Stimulated activated naive B cell treated with anti-CD40 and anti-IgM and Interleukin-4, amounts not matched to agents 10 μg/mL and 1 μg/mL and 100 μg/mL, for 72 hours (primary cell): Measurements from ENCODE around the gene KRT75.
A peak's percentile ranks its signal among the peaks of the same experiment; 100 is the strongest.

Experiments
- ATAC-seq, 2 donors: fragments of 150-1000 bp; cut with Tn5 transposase; replicated peaks; 2 replicates each; pipeline ENCODE4 v1.10.0; 2021; ENCODE audit warnings: moderate library complexity in 1 of 2
- DNase-seq: peaks from one replicate; pipeline ENCODE4 v3.0.0; 2021
- H3K27ac Mint-ChIP-seq: one replicate; pipeline ENCODE4 v1.8.0; 2022; ENCODE audit warnings: mild to moderate bottlenecking, mixed read lengths
- H3K27me3 Mint-ChIP-seq, 2 donors: one replicate each; pipeline ENCODE4 v1.8.0; 2022; ENCODE audit warnings: mixed read lengths in 2 of 2
- H3K36me3 Mint-ChIP-seq, 2 donors: one replicate each; pipeline ENCODE4 v1.8.0; 2022; ENCODE audit warnings: mixed read lengths in 2 of 2, mild to moderate bottlenecking in 1 of 2
- H3K4me1 Mint-ChIP-seq, 2 donors: one replicate each; pipeline ENCODE4 v1.8.0; 2022; ENCODE audit warnings: mixed read lengths in 2 of 2, mild to moderate bottlenecking in 1 of 2
- H3K4me3 Mint-ChIP-seq, 2 donors: one replicate each; pipeline ENCODE4 v1.8.0; 2022; ENCODE audit warnings: mild to moderate bottlenecking in 2 of 2, mixed read lengths in 2 of 2, moderate library complexity in 1 of 2
- H3K9me3 Mint-ChIP-seq, 2 donors: one replicate each; pipeline ENCODE4 v1.8.0; 2022; ENCODE audit warnings: mixed read lengths in 2 of 2, mild to moderate bottlenecking in 1 of 2

KRT75 gene

DNA sequence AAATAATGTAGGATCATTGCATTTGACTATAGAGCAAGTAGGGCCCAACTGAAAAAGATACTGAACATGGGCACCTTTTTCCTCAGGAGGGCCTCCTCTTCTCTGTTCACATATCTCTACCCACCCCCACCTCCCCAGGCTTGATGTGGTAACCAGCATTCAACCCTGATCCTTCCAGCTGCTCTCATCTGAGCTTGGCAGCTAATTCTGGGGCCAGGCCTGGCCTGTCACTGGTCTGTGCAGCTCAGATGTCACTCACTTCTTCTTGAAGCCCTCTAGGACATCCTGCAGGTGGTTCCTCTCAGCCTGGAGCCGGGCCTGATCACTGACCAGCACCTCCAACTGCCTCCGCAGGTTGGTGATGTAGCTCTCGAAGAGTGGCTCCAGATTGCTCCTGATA lies 50.8 kb downstream of the KRT75 start:
- peak; percentile 15 to 22 for ATAC-seq
- Mint-ChIP-seq H3K27ac (no peak overlapping the region), H3K4me1 (peaks cover 9 to 11% of the 10 kb centered on the region in 2 donors), H3K36me3 (no peaks in the 10 kb centered on the region), H3K27me3 (peaks cover 17 to 28% of the 10 kb centered on the region in 2 donors), H3K4me3 (no peak overlapping the region), H3K9me3 (no peaks in the 10 kb centered on the region)
- no peak for DNase-seq

DNA sequence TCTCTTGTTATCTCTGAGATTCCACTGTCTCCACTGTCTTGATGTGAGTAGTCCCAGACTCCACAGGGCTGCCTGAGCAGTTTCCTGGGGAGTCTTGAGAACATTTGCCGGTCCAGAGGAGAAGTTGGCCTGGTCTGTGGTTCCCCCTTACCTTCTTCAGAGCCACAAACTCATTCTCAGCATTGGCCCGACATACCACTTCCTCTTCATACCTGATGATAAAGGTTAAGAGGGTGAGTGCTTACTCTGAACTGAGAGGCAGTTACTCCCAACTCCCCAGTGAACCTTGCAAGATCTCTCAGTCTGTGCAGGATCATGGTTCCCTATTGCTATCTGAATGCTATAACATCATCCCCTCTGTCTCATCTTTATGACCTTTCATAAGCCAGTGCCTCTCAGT lies 51.3 kb downstream of the KRT75 start:
- peak; percentile 98 to 99 for ATAC-seq
- peak overlapping the region in 1 of 2 donors; percentile 18 for H3K4me3 Mint-ChIP-seq

DNA sequence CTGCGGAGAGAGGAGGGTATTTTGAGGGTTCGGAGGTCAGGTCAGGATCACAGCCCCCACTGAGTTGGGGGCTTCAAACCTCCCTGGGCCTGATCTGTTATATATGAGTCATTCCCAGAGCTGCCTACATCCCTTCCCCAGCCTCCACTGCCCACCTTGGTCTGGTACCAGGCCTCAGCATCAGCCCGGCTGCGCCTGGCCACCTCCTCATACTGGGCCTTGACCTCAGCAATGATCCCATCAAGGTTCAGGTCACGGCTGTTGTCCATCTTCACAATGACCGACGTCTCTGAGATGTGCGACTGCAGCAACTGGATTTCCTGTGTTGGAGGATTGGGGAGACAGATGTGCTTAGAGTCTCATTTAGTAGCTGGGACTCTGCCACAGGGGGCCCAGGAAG lies 53.0 kb downstream of the KRT75 start:
- DNase-seq (no peak), ATAC-seq (no peak)
- Mint-ChIP-seq H3K9me3 (no peaks in the 10 kb centered on the region), H3K27me3 (peaks cover 30 to 41% of the 10 kb centered on the region in 2 donors), H3K4me1 (peaks cover 9 to 11% of the 10 kb centered on the region in 2 donors), H3K27ac (no peak overlapping the region), H3K4me3 (no peak overlapping the region), H3K36me3 (no peaks in the 10 kb centered on the region)

More for the DNA sequence above, 51.3 kb downstream of the KRT75 start:
- no peaks in the 10 kb centered on the region for H3K36me3 Mint-ChIP-seq
- H3K27ac Mint-ChIP-seq, result peak overlapping the region; percentile 56
- peaks cover 18 to 28% of the 10 kb centered on the region in 2 donors for H3K27me3 Mint-ChIP-seq
- H3K4me1 Mint-ChIP-seq, result peaks cover 9 to 11% of the 10 kb centered on the region in 2 donors
- no peaks in the 10 kb centered on the region for H3K9me3 Mint-ChIP-seq
- peak; percentile 27 for DNase-seq

DNA sequence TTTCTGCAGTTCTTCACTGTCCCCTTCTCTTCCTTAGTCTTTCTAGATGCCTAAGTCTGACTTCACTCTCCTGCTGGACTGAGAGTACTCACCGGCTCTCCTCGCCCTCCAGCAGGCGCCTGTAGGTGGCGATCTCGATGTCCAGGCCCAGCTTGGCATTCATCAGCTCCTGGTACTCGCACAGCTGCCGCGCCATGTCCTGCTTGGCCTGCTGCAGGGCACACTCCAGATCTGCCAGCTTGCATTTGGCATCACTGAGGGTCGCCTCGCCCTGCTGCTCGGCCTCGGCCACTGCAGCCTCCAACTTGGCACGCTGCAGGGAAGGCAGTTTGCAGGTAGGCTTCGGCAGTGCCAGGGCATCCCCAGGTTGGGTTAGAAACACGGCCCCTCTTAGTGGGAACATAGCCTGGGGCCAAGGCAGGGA lies 53.9 kb downstream of the KRT75 start:
- no peaks in the 10 kb centered on the region for H3K9me3 Mint-ChIP-seq
- no peak for DNase-seq
- no peak for ATAC-seq
- H3K27me3 Mint-ChIP-seq, result peaks cover 31 to 50% of the 10 kb centered on the region in 2 donors
- H3K27ac Mint-ChIP-seq, result no peak overlapping the region
- no peaks in the 10 kb centered on the region for H3K36me3 Mint-ChIP-seq
- H3K4me3 Mint-ChIP-seq, result no peak overlapping the region
- H3K4me1 Mint-ChIP-seq, result peaks cover 9 to 11% of the 10 kb centered on the region in 2 donors

DNA sequence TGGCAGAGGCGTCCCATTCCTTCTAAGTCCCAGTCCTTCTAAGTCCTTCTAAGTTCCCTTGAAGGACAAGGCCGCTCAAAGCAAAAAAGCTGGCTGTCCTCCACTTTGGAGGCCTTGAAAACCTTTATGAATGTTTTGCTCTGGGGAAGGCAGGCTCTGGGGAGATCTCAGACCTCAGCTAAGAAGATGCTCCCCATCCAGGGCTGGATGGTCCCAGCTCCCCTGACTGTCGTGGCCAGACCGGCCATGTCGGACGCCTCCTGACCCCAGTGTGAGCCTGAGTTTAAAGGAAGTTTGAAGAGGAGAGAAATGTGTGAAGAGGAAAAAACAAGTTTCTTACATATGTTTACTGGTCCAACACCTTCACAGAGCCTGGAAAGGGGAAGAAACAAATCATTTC lies 54.6 kb downstream of the KRT75 start:
- H3K27me3 Mint-ChIP-seq, result peaks cover 30 to 50% of the 10 kb centered on the region in 2 donors
- no peak overlapping the region for H3K4me3 Mint-ChIP-seq
- ATAC-seq (no peak), DNase-seq (no peak)
- no peaks in the 10 kb centered on the region for H3K36me3 Mint-ChIP-seq
- H3K9me3 Mint-ChIP-seq, result no peaks in the 10 kb centered on the region
- no peak overlapping the region for H3K27ac Mint-ChIP-seq
- peaks cover 9 to 11% of the 10 kb centered on the region in 2 donors for H3K4me1 Mint-ChIP-seq

DNA sequence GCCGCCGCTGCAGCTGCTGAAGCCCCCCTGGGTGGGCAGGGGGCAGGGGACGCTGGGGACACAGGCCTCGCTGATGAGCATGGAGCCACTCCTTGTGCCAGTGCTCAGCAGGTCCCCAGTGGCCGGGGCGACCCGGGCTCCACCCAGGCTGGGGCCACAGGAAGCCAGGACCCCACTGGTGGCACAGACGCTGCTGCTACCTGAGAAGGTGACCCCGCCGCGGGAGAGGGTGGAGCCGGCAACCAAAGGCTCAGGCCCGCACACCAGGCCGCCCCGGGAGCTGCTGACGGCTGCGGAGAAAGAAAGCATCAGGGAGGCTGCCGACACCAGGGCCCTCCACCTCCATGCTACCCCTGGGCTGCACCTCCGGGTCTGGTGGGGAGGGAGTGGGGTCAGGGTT lies 56.1 kb downstream of the KRT75 start:
- no peaks in the 10 kb centered on the region for H3K36me3 Mint-ChIP-seq
- no peak overlapping the region for H3K4me3 Mint-ChIP-seq
- H3K9me3 Mint-ChIP-seq, result peaks cover 0 to 3% of the 10 kb centered on the region in 2 donors
- ATAC-seq, result no peak
- H3K4me1 Mint-ChIP-seq, result peaks cover 7 to 9% of the 10 kb centered on the region in 2 donors
- DNase-seq, result no peak
- H3K27ac Mint-ChIP-seq, result no peak overlapping the region
- peaks cover 30 to 50% of the 10 kb centered on the region in 2 donors for H3K27me3 Mint-ChIP-seq

DNA sequence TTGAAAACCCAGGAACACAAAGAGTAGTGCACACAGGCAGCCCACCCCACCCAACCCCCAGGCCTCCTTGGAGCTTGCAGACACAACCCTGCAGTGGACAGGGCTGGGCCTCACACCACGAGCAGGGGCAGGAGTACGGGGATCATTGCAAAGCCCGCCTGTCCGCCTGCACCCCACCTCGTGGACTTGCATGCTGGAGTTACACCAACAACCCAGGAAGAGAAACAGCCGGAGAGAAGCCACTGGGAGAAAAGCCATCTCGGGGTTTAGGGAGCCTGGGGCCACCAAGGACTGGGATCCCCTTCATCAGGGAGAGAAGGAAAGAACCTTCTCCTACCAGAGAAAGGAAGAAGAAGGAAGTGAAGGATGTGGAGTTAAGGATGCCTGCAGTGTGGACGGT lies 56.9 kb downstream of the KRT75 start:
- H3K9me3 Mint-ChIP-seq, result peaks cover 0 to 3% of the 10 kb centered on the region in 2 donors
- H3K4me3 Mint-ChIP-seq, result no peak overlapping the region
- DNase-seq (no peak), ATAC-seq (no peak)
- H3K4me1 Mint-ChIP-seq, result peaks cover 0 to under 1% of the 10 kb centered on the region in 2 donors
- no peaks in the 10 kb centered on the region for H3K36me3 Mint-ChIP-seq
- no peak overlapping the region for H3K27ac Mint-ChIP-seq
- peaks cover 31 to 44% of the 10 kb centered on the region in 2 donors for H3K27me3 Mint-ChIP-seq
